Activated B cell treated with CpG ODN at 0.5 μM for 24 hours (primary cell): ENCODE results near the gene SLC10A3. TPM values are rescaled to one million over a fixed set of nuclear protein-coding genes. Genes with fewer than 3 reads are reported as not detected.

Experiments
- ATAC-seq: fragments of 200-7000 bp; cut with Tn5 transposase; one replicate; pipeline ENCODE4 v1.10.0; 2021; ENCODE audit warnings: low read depth, mild to moderate bottlenecking, moderate library complexity
- CTCF ChIA-PET: fragments of 350-600 bp; sonication (Branson Sonifier 250); formaldehyde crosslinking; loops from one replicate; lab custom pipeline; 2021; ENCODE audit warnings: antibody characterized with exemption; lab: Charles Lee
- POLR2A ChIA-PET: fragments of 350-600 bp; sonication (Branson Sonifier 250); formaldehyde crosslinking; loops from one replicate; lab custom pipeline; 2021; ENCODE audit warnings: antibody characterized with exemption; lab: Charles Lee
- DNase-seq: peaks from one replicate; pipeline ENCODE4 v3.0.0; 2022
- H3K27ac Mint-ChIP-seq: one replicate; pipeline ENCODE4 v1.8.0; 2020; ENCODE audit warnings: mixed read lengths
- H3K27me3 Mint-ChIP-seq: one replicate; pipeline ENCODE4 v1.8.0; 2021; ENCODE audit warnings: mixed read lengths
- H3K36me3 Mint-ChIP-seq: one replicate; pipeline ENCODE4 v1.8.0; 2021; ENCODE audit warnings: low read depth, mixed read lengths
- H3K4me1 Mint-ChIP-seq: one replicate; pipeline ENCODE4 v1.8.0; 2021; ENCODE audit warnings: mixed read lengths
- H3K4me3 Mint-ChIP-seq: one replicate; pipeline ENCODE4 v1.8.0; 2020; ENCODE audit warnings: mild to moderate bottlenecking, mixed read lengths
- H3K9me3 Mint-ChIP-seq: one replicate; pipeline ENCODE4 v1.8.0; 2020; ENCODE audit warnings: mixed read lengths
- intact Hi-C: fragments of 100-400 bp; cut with micrococcal nuclease; formaldehyde crosslinking; loops from one replicate; pipeline ENCODE4 v1.15.1; 2024
- total RNA-seq: library from RNA; stranded (reverse); gene quantifications from 2 replicates; pipeline ENCODE4 v1.2.3, GENCODE V29; 2022
- TF ChIP-seq, protein P1 (sequence below): fragments of 200-600 bp; IDR thresholded peaks from one replicate; pipeline ENCODE4 v1.8.0; 2022; ENCODE audit warnings: antibody characterized with exemption, mild to moderate bottlenecking

The SLC10A3 gene
- total RNA-seq, 1 donor from 2014 or later = 13.4 TPM

DNA sequence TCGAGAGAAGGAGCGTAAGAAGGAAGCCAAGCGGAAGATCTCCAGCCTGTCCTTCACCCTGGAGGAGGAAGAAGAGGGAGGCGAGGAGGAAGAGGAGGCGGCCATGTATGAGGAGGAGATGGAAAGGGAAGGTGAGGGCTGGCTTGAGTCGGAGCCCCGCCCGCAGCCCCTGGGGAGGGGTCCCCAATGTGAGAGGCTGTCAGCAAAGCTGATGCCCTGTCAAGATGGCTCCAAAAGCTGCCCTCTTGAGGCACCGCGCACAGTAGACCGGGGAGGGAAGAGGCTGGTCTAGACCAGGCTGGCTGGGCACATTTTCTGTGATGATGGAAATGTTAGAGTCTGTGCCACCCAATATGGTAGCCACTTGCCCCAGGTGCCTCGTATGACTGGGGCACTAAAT lies 44.0 kb downstream of the SLC10A3 start:
- ChIA-PET CTCF (no interaction called here), POLR2A (no interaction called here)
- Mint-ChIP-seq H3K36me3 (peaks cover 36% of the 10 kb centered on the region), H3K4me3 (no peak overlapping the region), H3K27ac (no peak overlapping the region), H3K9me3 (no peaks in the 10 kb centered on the region), H3K4me1 (peaks cover 3% of the 10 kb centered on the region), H3K27me3 (no peaks in the 10 kb centered on the region)
- DNase-seq (no peak), ATAC-seq (no peak)
- TF ChIP-seq, protein P1, sequence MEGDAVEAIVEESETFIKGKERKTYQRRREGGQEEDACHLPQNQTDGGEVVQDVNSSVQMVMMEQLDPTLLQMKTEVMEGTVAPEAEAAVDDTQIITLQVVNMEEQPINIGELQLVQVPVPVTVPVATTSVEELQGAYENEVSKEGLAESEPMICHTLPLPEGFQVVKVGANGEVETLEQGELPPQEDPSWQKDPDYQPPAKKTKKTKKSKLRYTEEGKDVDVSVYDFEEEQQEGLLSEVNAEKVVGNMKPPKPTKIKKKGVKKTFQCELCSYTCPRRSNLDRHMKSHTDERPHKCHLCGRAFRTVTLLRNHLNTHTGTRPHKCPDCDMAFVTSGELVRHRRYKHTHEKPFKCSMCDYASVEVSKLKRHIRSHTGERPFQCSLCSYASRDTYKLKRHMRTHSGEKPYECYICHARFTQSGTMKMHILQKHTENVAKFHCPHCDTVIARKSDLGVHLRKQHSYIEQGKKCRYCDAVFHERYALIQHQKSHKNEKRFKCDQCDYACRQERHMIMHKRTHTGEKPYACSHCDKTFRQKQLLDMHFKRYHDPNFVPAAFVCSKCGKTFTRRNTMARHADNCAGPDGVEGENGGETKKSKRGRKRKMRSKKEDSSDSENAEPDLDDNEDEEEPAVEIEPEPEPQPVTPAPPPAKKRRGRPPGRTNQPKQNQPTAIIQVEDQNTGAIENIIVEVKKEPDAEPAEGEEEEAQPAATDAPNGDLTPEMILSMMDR = no peak
- intact Hi-C loops = no loop called here

DNA sequence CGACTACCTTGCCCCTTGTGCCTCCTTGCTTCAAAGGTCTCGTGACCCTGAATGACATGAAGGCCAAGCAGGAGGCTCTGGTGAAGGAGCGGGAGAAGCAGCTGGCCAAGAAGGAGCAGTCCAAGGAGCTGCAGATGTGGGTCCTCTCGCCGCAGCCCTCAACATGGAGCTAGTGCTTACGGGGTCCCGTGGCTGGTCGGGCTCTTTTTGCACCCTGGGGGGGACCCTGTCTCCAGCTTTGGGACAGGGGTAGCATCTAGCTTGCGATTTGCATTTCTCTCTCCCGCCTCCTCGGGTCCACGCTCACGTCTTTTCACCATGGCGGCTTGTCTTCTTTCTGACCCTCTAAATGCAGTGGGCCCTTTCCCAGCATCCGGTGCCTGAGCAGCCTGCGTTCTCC lies 44.7 kb downstream of the SLC10A3 start:
- TF ChIP-seq, protein P1 = no peak
- Mint-ChIP-seq H3K4me3 (no peak overlapping the region), H3K9me3 (no peaks in the 10 kb centered on the region), H3K4me1 (peaks cover 3% of the 10 kb centered on the region), H3K27me3 (no peaks in the 10 kb centered on the region), H3K36me3 (peaks cover 37% of the 10 kb centered on the region), H3K27ac (no peak overlapping the region)
- ATAC-seq (no peak), DNase-seq (no peak)
- ChIA-PET POLR2A (interaction anchor here (0.6 to 2.3 kb wide), 2 partner anchors 48 to 77 kb away, joined by 5 read pairs; no protein-coding TSS in a partner anchor), CTCF (no interaction called here)
- intact Hi-C loops = no loop called here

DNA sequence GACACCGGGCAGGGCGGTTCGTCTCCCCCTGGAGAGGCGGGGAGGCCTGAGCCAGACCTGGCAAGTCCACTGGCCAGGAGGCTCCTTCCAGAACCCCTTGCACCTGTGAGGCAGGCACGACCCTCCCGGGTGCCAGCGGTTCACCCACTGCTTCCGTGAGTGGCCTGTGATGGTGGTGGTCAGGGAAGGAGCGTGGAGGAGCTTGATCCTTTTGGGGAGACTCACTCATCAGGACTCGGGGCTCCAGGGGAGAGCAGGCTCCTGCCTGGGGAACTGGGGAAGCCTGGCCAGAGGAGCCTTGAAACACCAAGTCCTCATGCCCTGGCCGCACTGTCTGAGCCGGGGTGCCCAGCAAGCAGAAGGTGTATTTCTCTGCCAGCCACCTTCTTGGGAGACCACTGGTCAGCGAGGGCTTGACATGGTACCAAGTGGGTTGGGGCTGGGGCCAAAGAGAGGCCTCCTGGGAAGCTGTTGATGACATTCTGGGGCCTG lies 45.6 kb downstream of the SLC10A3 start:
- no peaks in the 10 kb centered on the region for H3K27me3 Mint-ChIP-seq

DNA sequence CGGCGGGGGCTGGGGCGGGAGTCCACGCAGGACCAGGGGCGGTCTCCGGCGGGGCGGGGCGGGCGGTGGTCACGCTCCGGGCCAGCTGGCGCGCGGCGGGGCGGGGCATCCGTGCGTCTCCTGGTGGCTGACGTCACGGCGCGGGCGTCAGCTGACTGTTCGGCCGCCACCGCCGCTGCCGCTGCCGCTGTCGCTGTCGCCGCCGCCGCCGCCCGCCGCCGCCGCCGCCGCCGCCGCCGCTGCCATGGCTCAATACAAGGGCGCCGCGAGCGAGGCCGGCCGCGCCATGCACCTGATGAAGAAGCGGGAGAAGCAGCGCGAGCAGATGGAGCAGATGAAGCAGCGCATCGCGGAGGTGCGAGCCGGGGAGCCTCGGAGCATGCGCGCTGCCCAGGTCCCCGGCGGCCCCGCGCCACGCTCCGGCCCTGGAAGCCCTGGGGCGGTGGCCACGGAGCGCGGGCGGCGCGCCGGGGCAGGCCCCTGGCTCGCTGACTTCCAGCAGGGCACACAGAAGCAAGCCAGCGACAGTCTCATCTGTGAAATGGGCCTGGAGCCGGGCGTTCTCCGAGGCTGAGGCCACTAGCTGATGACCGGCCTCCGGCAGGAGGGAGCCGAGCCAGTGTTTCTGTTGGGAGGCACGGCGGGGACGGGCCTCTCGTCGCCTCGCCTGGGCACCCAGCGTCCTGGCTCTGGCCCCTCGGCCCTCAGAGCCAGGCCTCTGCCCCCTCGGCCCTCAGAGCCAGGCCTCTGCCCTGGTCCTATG lies 46.3 kb downstream of the SLC10A3 start, which contains the start of gene FAM50A:
Gene FAM50A, plus strand, starts transcription at position 150 of the 763 bp plus-strand sequence. Its CDS starts 95 bp downstream, at position 245.
- intact Hi-C loops = loop anchor here (1.0 kb wide), 1 partner anchor 13 kb away; no protein-coding TSS in a partner anchor
- H3K27me3 Mint-ChIP-seq = no peaks in the 10 kb centered on the region
- peak within 1 kb of the TSS; percentile 66 for H3K27ac Mint-ChIP-seq
- DNase-seq (peak; percentile 75), ATAC-seq (peak; percentile 90)
- ChIA-PET POLR2A (interaction anchor here (1.0 to 2.3 kb wide), 6 partner anchors 8 to 103 kb away, joined by 3 to 5 read pairs (median 3); partner anchors contain the start of genes EMD and IKBKG), CTCF (no interaction called here)
- peaks cover 5% of the 10 kb centered on the region for H3K4me1 Mint-ChIP-seq
- TF ChIP-seq, protein P1 = no peak
- H3K36me3 Mint-ChIP-seq = peaks cover 34% of the 10 kb centered on the region
- peak within 1 kb of the TSS; percentile 77 for H3K4me3 Mint-ChIP-seq
- H3K9me3 Mint-ChIP-seq = no peaks in the 10 kb centered on the region

More for the DNA sequence above, 45.6 kb downstream of the SLC10A3 start:
- ChIA-PET POLR2A (interaction anchor here (1.0 to 2.3 kb wide), 5 partner anchors 9 to 66 kb away, joined by 3 to 5 read pairs (median 3); partner anchors contain the start of gene EMD), CTCF (no interaction called here)
- intact Hi-C loops = loop anchor here (1.0 kb wide), 1 partner anchor 12 kb away; no protein-coding TSS in a partner anchor
- H3K36me3 Mint-ChIP-seq = peaks cover 35% of the 10 kb centered on the region
- H3K9me3 Mint-ChIP-seq = no peaks in the 10 kb centered on the region
- ATAC-seq (no peak), DNase-seq (no peak)
- peak overlapping the region; percentile 48 for H3K4me3 Mint-ChIP-seq
- H3K27ac Mint-ChIP-seq = no peak overlapping the region
- TF ChIP-seq, protein P1 = no peak
- peaks cover 5% of the 10 kb centered on the region for H3K4me1 Mint-ChIP-seq

DNA sequence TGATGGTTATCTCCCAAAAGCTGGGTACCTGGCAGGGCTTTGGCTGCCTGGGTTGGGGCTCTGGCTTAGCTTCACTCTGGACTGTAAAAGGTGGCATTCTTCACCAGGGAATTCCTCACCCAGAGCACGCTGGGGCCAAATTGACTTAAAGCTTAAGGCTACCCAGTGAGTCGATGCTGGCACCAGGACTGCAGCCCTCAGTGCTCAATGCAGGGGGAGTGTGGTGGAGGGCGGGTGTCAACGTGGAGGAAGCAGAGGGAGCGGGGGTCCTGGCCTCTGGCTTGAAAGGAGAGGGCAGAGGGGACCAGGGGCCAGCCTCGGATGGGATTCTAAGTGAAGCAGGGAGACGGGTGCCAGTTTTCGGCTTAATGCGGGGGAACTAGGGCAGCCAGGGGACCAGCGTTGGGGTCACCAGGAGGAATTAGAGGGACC lies 46.9 kb downstream of the SLC10A3 start:
- H3K4me3 Mint-ChIP-seq = peak overlapping the region; percentile 74
- H3K9me3 Mint-ChIP-seq = no peaks in the 10 kb centered on the region
- intact Hi-C loops = no loop called here
- H3K36me3 Mint-ChIP-seq = peaks cover 36% of the 10 kb centered on the region
- ATAC-seq (peak; percentile 32), DNase-seq (no peak)
- TF ChIP-seq, protein P1 = no peak
- ChIA-PET CTCF (no interaction called here), POLR2A (interaction anchor here (1.0 kb wide), 1 partner anchor 104 kb away, joined by 3 read pairs; the partner anchor contains the start of gene IKBKG)
- H3K4me1 Mint-ChIP-seq = peaks cover 8% of the 10 kb centered on the region
- H3K27ac Mint-ChIP-seq = peak overlapping the region; percentile 66
- H3K27me3 Mint-ChIP-seq = no peaks in the 10 kb centered on the region
